Nephron progenitor cell (in vitro differentiated cells): ENCODE data around the gene GSTO2.

ENCODE experiments used
- DNase-seq: peaks from one replicate; pipeline ENCODE4 v3.0.0; 2021
- H3K27ac Mint-ChIP-seq: 2 replicates; pipeline ENCODE4 v1.8.0; 2021; ENCODE audit warnings: mild to moderate bottlenecking, moderate library complexity, mixed read lengths
- H3K27me3 Mint-ChIP-seq: 2 replicates; pipeline ENCODE4 v1.8.0; 2021; ENCODE audit warnings: mild to moderate bottlenecking, low read depth, mixed read lengths; ENCODE audit not compliant: poor library complexity
- H3K36me3 Mint-ChIP-seq: 2 replicates; pipeline ENCODE4 v1.8.0; 2021; ENCODE audit warnings: low read depth, mixed read lengths
- H3K4me1 Mint-ChIP-seq: 2 replicates; pipeline ENCODE4 v1.8.0; 2021; ENCODE audit warnings: mixed read lengths
- H3K4me3 Mint-ChIP-seq: 2 replicates; pipeline ENCODE4 v1.8.0; 2021; ENCODE audit warnings: mild to moderate bottlenecking, moderate library complexity, mixed read lengths
- H3K9me3 Mint-ChIP-seq: 2 replicates; pipeline ENCODE4 v1.8.0; 2021; ENCODE audit warnings: mild to moderate bottlenecking, moderate library complexity, mixed read lengths
- TF ChIP-seq, protein P1 (sequence below): fragments of 200-600 bp; sonication (generic); IDR thresholded peaks from 2 replicates; pipeline ENCODE4 v1.5.0; 2021; ENCODE audit warnings: antibody characterized with exemption

GSTO2 gene

DNA sequence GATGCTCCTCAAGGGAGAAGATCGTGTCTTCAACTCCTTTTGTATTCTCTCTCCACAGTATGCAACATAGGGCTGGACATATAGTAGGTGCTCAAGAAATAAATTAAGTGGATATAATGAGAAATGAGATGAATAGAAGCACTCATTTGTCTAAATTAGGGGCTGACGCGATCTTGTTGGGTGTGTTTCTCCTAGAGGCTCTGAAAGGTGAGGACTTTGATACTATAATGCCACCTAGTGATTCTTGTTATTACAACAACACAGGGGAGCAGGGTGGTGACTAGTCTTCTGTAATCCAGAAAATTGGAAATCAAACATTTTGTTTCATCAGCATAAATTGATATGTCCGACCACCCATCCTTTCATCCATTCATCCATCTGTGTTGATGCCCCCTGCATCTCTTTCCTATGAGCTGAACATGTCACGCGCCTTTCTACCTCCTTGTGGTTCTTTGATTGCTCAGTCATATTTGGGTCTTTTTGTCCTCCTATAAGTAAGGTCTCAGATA lies 81.2 kb downstream of the GSTO2 start:
- Mint-ChIP-seq H3K27ac (no peak overlapping the region), H3K36me3 (no peaks in the 10 kb centered on the region), H3K27me3 (peaks cover 9% of the 10 kb centered on the region), H3K4me3 (no peak overlapping the region), H3K4me1 (peaks cover 10% of the 10 kb centered on the region), H3K9me3 (peaks cover 3% of the 10 kb centered on the region)
- no peak for DNase-seq
- TF ChIP-seq, protein P1, sequence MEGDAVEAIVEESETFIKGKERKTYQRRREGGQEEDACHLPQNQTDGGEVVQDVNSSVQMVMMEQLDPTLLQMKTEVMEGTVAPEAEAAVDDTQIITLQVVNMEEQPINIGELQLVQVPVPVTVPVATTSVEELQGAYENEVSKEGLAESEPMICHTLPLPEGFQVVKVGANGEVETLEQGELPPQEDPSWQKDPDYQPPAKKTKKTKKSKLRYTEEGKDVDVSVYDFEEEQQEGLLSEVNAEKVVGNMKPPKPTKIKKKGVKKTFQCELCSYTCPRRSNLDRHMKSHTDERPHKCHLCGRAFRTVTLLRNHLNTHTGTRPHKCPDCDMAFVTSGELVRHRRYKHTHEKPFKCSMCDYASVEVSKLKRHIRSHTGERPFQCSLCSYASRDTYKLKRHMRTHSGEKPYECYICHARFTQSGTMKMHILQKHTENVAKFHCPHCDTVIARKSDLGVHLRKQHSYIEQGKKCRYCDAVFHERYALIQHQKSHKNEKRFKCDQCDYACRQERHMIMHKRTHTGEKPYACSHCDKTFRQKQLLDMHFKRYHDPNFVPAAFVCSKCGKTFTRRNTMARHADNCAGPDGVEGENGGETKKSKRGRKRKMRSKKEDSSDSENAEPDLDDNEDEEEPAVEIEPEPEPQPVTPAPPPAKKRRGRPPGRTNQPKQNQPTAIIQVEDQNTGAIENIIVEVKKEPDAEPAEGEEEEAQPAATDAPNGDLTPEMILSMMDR = peak; percentile 53

DNA sequence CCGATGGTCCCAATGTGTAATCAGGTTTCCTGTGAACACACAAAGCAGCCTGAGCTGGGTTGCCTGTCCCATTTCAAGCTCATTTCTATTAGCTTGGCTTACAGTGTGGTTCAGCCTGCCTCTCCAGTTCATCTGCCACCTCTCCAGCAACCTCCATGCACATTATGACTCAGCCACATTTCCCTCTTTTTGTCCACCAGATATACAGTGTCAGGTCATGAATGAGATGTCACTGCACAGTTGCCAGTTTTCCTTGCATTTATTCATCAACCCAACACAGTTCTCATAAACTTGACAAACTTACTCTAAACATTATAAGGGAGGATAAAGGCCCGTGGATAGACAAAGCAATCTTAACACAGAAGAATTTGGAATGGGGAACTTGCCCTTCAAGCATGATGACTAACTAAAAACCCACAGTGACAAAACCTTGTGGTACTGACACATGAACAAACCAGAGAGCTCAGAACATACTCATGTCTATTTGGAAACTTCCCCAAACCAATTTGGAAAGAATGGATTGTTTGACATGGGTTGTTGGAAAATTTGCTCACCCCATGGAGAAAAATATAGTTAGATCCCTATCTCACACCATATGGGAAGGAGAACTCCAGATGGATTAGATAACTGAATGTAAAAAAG lies 82.2 kb downstream of the GSTO2 start:
- no peak for DNase-seq
- peaks cover 9% of the 10 kb centered on the region for H3K27me3 Mint-ChIP-seq
- peaks cover 3% of the 10 kb centered on the region for H3K9me3 Mint-ChIP-seq
- no peaks in the 10 kb centered on the region for H3K36me3 Mint-ChIP-seq
- TF ChIP-seq, protein P1 = no peak
- peaks cover 10% of the 10 kb centered on the region for H3K4me1 Mint-ChIP-seq
- H3K27ac Mint-ChIP-seq = no peak overlapping the region
- H3K4me3 Mint-ChIP-seq = no peak overlapping the region

DNA sequence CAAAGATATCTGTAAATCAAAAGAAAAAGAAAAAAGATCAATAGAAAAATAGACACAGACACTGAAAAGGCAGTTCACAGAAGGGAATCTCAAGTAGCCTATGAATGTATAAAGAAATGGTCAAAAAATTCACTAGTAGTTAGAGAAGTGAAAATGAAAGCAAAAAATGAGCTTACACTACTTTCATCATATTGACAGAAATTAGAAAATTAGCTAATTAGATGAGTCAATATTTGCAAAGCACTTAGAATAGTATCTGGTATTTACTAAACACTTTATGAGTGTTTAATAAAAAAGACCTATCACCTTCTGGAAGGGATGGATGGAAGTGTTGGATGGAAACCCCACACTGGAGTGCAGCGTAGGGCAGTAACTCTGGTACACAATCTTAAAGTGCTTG lies 82.9 kb downstream of the GSTO2 start:
- Mint-ChIP-seq H3K27ac (no peak overlapping the region), H3K4me1 (peaks cover 9% of the 10 kb centered on the region), H3K27me3 (peaks cover 9% of the 10 kb centered on the region), H3K9me3 (peaks cover 3% of the 10 kb centered on the region), H3K4me3 (no peak overlapping the region), H3K36me3 (no peaks in the 10 kb centered on the region)
- no peak for DNase-seq
- TF ChIP-seq, protein P1 = no peak

DNA sequence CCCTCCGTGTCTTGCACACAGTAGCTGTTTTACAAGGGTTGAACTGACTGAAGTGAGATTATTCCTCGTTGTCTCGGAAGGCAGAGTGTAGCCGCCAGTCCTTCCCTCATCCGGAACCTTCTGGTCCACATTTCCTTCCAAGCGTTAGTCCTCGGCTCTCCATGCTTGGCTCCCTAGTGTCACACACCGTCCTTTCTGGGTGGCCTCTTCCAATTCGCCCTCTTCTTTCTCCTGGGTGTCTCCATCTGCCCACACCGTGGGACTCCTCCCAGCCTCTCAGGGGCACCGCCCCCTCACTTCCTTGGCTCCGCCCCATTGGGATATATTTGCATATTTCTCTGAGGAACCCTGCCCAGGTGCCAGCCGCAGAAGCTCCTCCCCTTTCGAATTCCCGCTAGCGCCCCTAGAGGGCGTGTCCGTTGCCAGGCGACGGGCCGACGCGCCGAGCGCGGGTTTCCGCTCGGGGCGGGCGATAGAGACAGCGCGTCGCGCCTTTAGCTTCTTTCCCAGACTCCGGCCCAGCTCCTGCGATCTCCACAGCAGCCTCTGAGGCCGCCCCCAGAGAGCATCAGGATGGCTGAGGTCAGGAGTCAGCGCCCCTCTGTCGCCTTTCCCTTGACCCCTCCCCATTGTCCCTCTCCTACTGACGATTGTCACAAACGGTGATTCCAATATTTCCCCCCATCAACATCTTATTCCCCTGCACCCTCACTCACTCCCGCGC lies 84.5 kb downstream of the GSTO2 start, which contains the start of gene CFAP58:
Gene CFAP58 (plus strand): TSS at position 509 of the 724 bp plus-strand sequence. CDS start 65 bp downstream, at position 574.
- H3K9me3 Mint-ChIP-seq = peaks cover 3% of the 10 kb centered on the region
- TF ChIP-seq, protein P1 = peak; percentile 64
- no peak within 1 kb of the TSS for H3K27ac Mint-ChIP-seq
- no peaks in the 10 kb centered on the region for H3K36me3 Mint-ChIP-seq
- DNase-seq = peak; percentile 93
- peaks cover 7% of the 10 kb centered on the region for H3K27me3 Mint-ChIP-seq
- H3K4me3 Mint-ChIP-seq = no peak within 1 kb of the TSS
- H3K4me1 Mint-ChIP-seq = peaks cover 5% of the 10 kb centered on the region
